NT2/D1 (cell line): ENCODE data around the gene IL15RA.
"Not testable (repeated sequence)": the region's sequence is repeated elsewhere in the genome, so short reads cannot be mapped to it uniquely, and the experiment has no call there.

ENCODE experiments used
- DNase-seq: peaks from one replicate; pipeline ENCODE4 v3.0.0-alpha.2; 2011; ENCODE audit warnings: low read depth, low spot score
- H3K27me3 ChIP-seq: 2 replicates; pipeline ENCODE4 v1.6.0; 2011; ENCODE audit warnings: mild to moderate bottlenecking; ENCODE audit not compliant: insufficient read length, insufficient read depth
- H3K36me3 ChIP-seq: 2 replicates; pipeline ENCODE4 v1.6.1; 2011; ENCODE audit warnings: mild to moderate bottlenecking, low read length, mixed read lengths; ENCODE audit not compliant: insufficient read depth, insufficient read length
- H3K4me1 ChIP-seq: 2 replicates; pipeline ENCODE4 v1.5.1; 2011; ENCODE audit not compliant: insufficient read depth, insufficient read length
- H3K4me3 ChIP-seq: 2 replicates; pipeline ENCODE4 v1.5.1; 2011; ENCODE audit warnings: low read depth; ENCODE audit not compliant: insufficient read length
- H3K9ac ChIP-seq: 2 replicates; pipeline ENCODE4 v1.6.0; 2011; ENCODE audit warnings: low read depth; ENCODE audit not compliant: insufficient read length
- H3K9me3 ChIP-seq: 2 replicates; pipeline ENCODE4 v1.5.1; 2011; ENCODE audit warnings: mild to moderate bottlenecking, low read length; ENCODE audit not compliant: insufficient read depth
- SUZ12 ChIP-seq: IDR thresholded peaks from 2 replicates; pipeline ENCODE4 v1.6.1; 2011; ENCODE audit not compliant: insufficient read length, insufficient read depth; ENCODE audit errors: extremely low read depth
- YY1 ChIP-seq: IDR thresholded peaks from 2 replicates; pipeline ENCODE4 v1.6.1; 2011; ENCODE audit not compliant: insufficient read length, insufficient read depth
- ZNF274 ChIP-seq: IDR thresholded peaks from 2 replicates; pipeline ENCODE4 v1.6.1; 2011; ENCODE audit warnings: mild to moderate bottlenecking, low read depth, low read length

The IL15RA gene

DNA sequence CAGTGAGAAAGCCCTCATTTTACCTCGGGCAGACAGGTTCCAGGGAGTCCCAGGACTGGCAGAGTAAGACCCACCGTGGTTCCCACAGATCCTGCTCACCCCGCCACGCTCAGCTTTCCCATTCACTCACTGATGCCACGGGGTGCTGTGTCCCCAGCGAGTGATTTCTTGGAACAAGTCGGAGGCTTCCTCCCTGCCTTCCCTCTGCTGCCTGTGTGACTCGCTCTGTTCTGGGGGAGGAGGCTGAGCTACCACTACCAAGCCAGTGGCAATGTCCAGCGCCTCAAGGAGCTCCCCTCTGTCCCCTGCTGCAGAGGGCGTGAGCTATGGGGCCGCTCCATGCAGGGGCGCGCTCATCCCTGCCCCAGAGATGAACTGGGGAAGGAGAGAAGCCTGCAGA, 12.6 kb downstream of the IL15RA start:
- no peaks in the 10 kb centered on the region for H3K36me3 ChIP-seq
- no peak for TF ChIP-seq SUZ12
- TF ChIP-seq YY1: no peak
- TF ChIP-seq ZNF274: no peak
- no peaks in the 10 kb centered on the region for H3K9me3 ChIP-seq
- no peak overlapping the region for H3K4me3 ChIP-seq
- DNase-seq: no peak
- no peaks in the 10 kb centered on the region for H3K27me3 ChIP-seq
- no peak overlapping the region for H3K9ac ChIP-seq
- H3K4me1 ChIP-seq: no peaks in the 10 kb centered on the region

DNA sequence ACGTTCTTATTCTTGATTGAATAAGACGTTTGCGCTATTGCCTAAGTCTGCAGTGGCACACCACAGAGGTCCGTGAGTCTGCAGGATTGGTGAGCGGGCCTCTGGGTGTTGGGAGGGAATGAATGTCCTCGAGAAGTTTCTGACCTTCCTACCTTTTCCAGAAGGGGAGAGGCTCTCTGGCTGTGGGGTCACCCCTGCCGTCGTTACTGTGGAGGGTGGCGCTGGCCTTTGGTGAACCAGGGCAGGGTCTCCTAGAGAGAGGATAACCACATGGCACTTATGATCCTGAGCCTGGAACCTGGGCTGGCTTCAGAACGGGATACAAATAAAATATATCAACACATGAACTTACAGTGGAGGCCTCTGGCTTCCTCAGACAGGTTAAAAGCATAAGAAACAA, 13.8 kb downstream of the IL15RA start:
- Histone ChIP-seq H3K9me3 (no peaks in the 10 kb centered on the region), H3K9ac (no peak overlapping the region), H3K36me3 (no peaks in the 10 kb centered on the region), H3K4me1 (no peaks in the 10 kb centered on the region), H3K27me3 (no peaks in the 10 kb centered on the region), H3K4me3 (no peak overlapping the region)
- TF ChIP-seq YY1 (no peak), ZNF274 (no peak), SUZ12 (no peak)
- DNase-seq: no peak

DNA sequence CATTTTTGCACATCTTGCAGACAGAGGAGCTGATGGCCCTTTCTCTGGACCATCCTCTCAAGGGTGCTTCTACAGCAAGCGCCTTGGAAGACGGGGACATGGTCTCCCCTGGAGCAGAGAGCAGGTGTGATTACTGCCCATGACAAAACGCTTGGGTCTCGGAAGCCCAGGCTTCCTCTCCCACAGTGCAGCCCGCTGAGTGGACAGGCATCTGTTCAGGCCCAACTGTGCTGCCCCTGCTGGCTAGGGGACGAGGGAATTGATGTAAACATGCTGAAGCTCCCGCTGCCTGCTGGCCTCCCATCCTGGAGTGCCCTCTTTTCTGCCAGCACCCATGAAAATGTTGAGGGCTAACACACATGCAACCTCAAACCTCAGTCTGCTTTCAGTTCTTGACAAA, 14.3 kb downstream of the IL15RA start:
- no peaks in the 10 kb centered on the region for H3K4me1 ChIP-seq
- no peaks in the 10 kb centered on the region for H3K27me3 ChIP-seq
- no peak overlapping the region for H3K4me3 ChIP-seq
- TF ChIP-seq YY1: no peak
- no peak for TF ChIP-seq ZNF274
- no peak for TF ChIP-seq SUZ12
- no peaks in the 10 kb centered on the region for H3K9me3 ChIP-seq
- H3K36me3 ChIP-seq: no peaks in the 10 kb centered on the region
- DNase-seq: no peak
- H3K9ac ChIP-seq: no peak overlapping the region

DNA sequence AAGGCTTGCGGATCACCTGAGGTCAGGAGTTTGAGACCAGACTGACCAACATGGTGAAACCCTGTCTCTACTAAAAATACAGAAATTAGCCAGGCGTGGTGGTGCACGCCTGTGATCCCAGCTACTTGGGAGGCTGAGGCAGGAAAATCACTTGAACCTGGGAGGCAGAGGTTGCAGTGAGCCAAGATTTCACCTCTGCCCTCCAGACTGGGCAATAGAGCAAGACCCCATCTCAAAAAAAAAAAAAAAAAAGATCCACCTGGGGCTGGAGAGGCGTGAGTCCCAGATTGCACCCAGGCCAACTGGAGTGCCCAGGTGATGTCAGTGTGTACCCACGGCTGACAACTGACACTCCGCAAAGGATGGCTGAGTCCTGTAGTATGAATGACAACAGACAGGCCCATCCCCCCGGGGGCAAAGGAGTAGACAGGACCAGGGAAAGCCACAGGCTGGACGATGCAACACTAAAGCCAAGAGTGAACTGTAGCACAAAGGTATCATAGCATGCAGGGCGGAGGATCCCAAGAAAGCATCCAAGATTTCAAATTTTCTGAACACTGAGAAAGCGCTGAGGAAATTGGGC, 14.9 kb downstream of the IL15RA start:
- H3K27me3 ChIP-seq, H3K9me3 ChIP-seq, H3K9ac ChIP-seq, H3K4me3 ChIP-seq, DNase-seq, H3K4me1 ChIP-seq, H3K36me3 ChIP-seq: not testable (repeated sequence)

DNA sequence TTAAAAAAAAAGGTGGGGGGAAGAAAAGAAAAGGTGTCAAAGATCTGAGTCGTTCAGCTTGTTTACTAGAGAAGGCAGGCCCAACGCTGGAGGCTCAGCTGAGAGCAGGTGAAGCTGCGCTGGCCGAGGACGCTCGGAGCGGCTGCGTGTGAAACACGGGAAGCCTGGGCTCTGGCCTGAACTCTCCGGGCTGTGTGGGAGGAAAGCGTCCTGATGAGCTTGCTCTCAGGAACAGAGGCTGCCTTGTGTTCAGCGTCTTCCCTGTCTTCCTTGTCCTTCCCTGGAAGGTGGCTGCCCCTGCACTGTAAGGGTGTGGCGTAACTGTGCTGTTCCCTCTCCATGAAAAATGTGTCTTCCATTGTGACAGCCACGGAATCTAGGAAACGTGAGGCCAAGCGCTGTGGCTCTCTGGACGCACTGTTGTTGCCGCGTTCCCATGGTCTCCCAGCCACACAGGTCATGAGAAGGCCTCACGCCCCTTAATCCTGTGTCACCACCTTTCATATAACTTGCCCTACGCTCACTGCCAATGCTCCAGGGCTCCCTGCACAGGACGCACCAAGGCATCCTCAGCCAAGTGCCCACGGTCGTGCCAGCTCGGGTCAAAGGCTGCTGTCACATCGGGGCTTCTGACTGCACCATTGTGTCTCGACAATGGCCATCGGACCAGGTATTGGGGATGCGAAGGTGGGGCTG, 15.8 kb downstream of the IL15RA start:
- Histone ChIP-seq H3K9ac (no peak overlapping the region), H3K36me3 (no peaks in the 10 kb centered on the region), H3K27me3 (no peaks in the 10 kb centered on the region), H3K4me1 (no peaks in the 10 kb centered on the region), H3K4me3 (no peak overlapping the region), H3K9me3 (no peaks in the 10 kb centered on the region)
- no peak for DNase-seq
- TF ChIP-seq YY1 (no peak), SUZ12 (no peak), ZNF274 (no peak)

DNA sequence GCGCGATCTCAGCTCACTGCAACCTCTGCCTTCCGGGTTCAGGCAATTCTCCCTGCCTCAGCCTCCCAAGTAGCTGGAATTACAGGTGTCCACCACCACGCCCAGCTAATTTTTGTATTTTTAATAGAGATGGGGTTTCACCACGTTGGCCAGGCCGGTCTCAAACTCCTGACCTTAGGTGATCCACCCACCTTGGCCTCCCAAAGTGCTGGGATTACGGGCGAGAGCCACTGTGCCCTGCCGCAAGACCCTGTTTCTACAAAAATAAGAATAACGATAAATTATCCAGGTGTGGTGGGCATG, 16.4 kb downstream of the IL15RA start:
- not testable (repeated sequence) for H3K36me3 ChIP-seq, H3K27me3 ChIP-seq, H3K4me3 ChIP-seq, DNase-seq, H3K4me1 ChIP-seq, H3K9ac ChIP-seq, H3K9me3 ChIP-seq

DNA sequence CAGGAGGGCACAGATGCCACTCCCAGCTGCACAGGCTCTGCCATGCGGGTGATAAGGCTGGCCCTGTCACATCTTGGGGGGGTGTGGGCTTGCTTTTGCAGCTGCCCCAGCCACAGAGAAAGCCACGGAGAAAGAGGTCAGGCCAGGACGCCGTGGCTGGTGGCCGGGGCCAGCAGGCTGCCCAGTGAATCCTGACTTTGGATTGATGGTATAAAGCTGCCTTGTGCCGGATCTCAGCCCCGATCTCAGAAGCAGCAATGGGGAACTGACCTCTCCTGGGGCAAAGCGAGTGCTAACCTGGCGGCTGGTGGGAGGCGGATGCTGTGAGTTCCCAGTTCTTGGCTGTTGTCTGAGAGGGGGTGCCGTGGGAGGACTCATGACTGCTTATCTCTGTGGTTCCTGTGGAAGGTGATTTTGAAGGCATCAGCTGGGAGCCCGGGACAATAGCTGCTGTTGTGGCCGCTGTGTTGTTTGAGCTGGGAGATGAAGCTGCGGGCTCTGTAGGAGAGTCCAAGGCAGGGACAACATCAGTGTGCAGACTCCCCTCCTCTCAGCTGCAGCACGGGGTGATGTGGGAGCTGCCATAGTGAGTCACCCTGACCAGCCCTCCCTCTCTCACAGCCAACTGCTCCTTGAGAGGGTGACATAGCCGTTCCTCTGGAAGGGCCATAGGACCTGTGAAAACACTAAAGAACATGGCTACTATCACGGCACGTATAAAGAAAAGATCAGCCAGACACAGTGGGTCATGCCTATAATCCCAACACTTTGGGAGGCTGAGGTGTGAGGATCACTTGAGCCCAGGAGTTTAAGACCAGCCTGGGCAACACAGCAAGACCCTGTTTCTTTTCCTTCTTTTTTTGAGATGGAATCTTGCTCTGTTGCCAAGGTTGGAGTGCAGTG, 17.0 kb downstream of the IL15RA start:
- DNase-seq: no peak
- TF ChIP-seq SUZ12: no peak
- TF ChIP-seq YY1: no peak
- TF ChIP-seq ZNF274: no peak
- H3K27me3 ChIP-seq: no peaks in the 10 kb centered on the region

More for the DNA sequence above, 17.0 kb downstream of the IL15RA start:
- Histone ChIP-seq H3K4me3 (no peak overlapping the region), H3K9me3 (no peaks in the 10 kb centered on the region), H3K4me1 (no peaks in the 10 kb centered on the region), H3K9ac (no peak overlapping the region), H3K36me3 (no peaks in the 10 kb centered on the region)
